Neural cell (in vitro differentiated cells): Measurements from ENCODE around the gene NKD1. TPM values are rescaled to one million over a fixed set of nuclear protein-coding genes. Genes with fewer than 3 reads are reported as not detected.

Source experiments
- H2AFZ ChIP-seq: fragments of 200-600, 300-800 bp; sonication (generic), shearing (Covaris generic); 2 replicates; pipeline ENCODE4 v1.6.0; 2014; ENCODE audit warnings: low read depth, mild to moderate bottlenecking, antibody characterized with exemption, low read length, moderate library complexity
- H3F3A ChIP-seq: fragments of 200-600 bp; shearing (Covaris generic); 2 replicates; pipeline ENCODE4 v1.6.1; 2016; ENCODE audit warnings: mild to moderate bottlenecking, moderate library complexity, mixed read lengths, antibody characterized with exemption, low read length; ENCODE audit not compliant: insufficient read depth, poor library complexity, severe bottlenecking
- H3K27ac ChIP-seq: fragments of 200-600, 300-800 bp; sonication (generic), shearing (Covaris generic); 2 replicates; pipeline ENCODE4 v1.5.1; 2014; ENCODE audit warnings: mild to moderate bottlenecking, low read length, moderate library complexity
- H3K27me3 ChIP-seq: fragments of 300-800, 200-600 bp; sonication (generic), shearing (Covaris generic); 2 replicates; pipeline ENCODE4 v1.6.0; 2014; ENCODE audit warnings: mild to moderate bottlenecking, low read depth, low read length, moderate library complexity; ENCODE audit not compliant: insufficient read depth
- H3K36me3 ChIP-seq: fragments of 300-800, 200-600 bp; sonication (generic), shearing (Covaris generic); 2 replicates; pipeline ENCODE4 v1.5.1; 2014; ENCODE audit warnings: mild to moderate bottlenecking, antibody characterized with exemption, low read length, moderate library complexity; ENCODE audit not compliant: insufficient read depth
- H3K4me2 ChIP-seq: fragments of 300-800, 200-600 bp; sonication (generic), shearing (Covaris generic); 2 replicates; pipeline ENCODE4 v1.6.0; 2014; ENCODE audit warnings: mild to moderate bottlenecking, low read length
- H3K4me3 ChIP-seq: fragments of 300-800, 200-600 bp; sonication (generic), shearing (Covaris generic); 2 replicates; pipeline ENCODE4 v1.5.1; 2014; ENCODE audit warnings: mild to moderate bottlenecking, low read length, moderate library complexity
- H3K79me2 ChIP-seq: fragments of 200-600 bp; shearing (Covaris generic); replicated peaks from 2 replicates; pipeline ENCODE4 v1.6.0; 2014; ENCODE audit warnings: mild to moderate bottlenecking, low read length, moderate library complexity; ENCODE audit not compliant: insufficient read depth
- H3K9ac ChIP-seq: fragments of 300-800, 200-600 bp; sonication (generic), shearing (Covaris generic); 2 replicates; pipeline ENCODE4 v1.6.1; 2016; ENCODE audit warnings: mild to moderate bottlenecking, low read length, mixed read lengths
- H3K9me2 ChIP-seq: fragments of 200-600 bp; shearing (Covaris generic); 2 replicates; pipeline ENCODE4 v1.6.1; 2016; ENCODE audit warnings: mild to moderate bottlenecking, low read length, mixed read lengths; ENCODE audit not compliant: insufficient read depth
- H3K9me3 ChIP-seq: fragments of 200-600, 300-800 bp; sonication (generic), shearing (Covaris generic); 2 replicates; pipeline ENCODE4 v1.6.1; 2016; ENCODE audit warnings: mild to moderate bottlenecking, mixed run types, low read length, moderate library complexity, mixed read lengths
- H4K20me1 ChIP-seq: fragments of 200-600 bp; shearing (Covaris generic); 2 replicates; pipeline ENCODE4 v1.6.1; 2016; ENCODE audit warnings: mild to moderate bottlenecking, mixed run types; ENCODE audit not compliant: insufficient read depth
- EP300 ChIP-seq: fragments of 450-650 bp; conservative IDR thresholded peaks from 2 replicates; pipeline ENCODE4 v1.6.1; 2014; ENCODE audit warnings: antibody characterized with exemption, mild to moderate bottlenecking, moderate library complexity; ENCODE audit not compliant: poor library complexity, severe bottlenecking
- EZH2 ChIP-seq: fragments of 200-600, 300-800 bp; shearing (Covaris generic), sonication (generic); IDR thresholded peaks from 2 replicates; pipeline ENCODE4 v1.6.1; 2014; ENCODE audit warnings: antibody characterized with exemption, low read length, borderline replicate concordance, mild to moderate bottlenecking; ENCODE audit not compliant: insufficient read depth, poor library complexity, severe bottlenecking
- MXI1 ChIP-seq: fragments of 450-650 bp; conservative IDR thresholded peaks from 2 replicates; pipeline ENCODE4 v1.6.1; 2014; ENCODE audit warnings: antibody characterized with exemption, mild to moderate bottlenecking; ENCODE audit not compliant: poor library complexity, severe bottlenecking
- POLR2AphosphoS5 ChIP-seq: IDR thresholded peaks from 2 replicates; pipeline ENCODE4 v1.6.1; 2012
- RAD21 ChIP-seq: fragments of 450-650 bp; conservative IDR thresholded peaks from 2 replicates; pipeline ENCODE4 v1.6.1; 2014; ENCODE audit warnings: antibody characterized with exemption, mild to moderate bottlenecking, moderate library complexity
- SMC3 ChIP-seq: fragments of 450-650 bp; conservative IDR thresholded peaks from 2 replicates; pipeline ENCODE4 v1.6.1; 2014; ENCODE audit warnings: antibody characterized with exemption, mild to moderate bottlenecking, moderate library complexity; ENCODE audit not compliant: poor library complexity
- TAF1 ChIP-seq: IDR thresholded peaks from 2 replicates; pipeline ENCODE4 v1.6.1; 2012; ENCODE audit warnings: low read depth
- polyA plus RNA-seq: library from polyadenylated mRNA; depleted of rRNA; stranded (reverse); fragments of >200 nt; gene quantifications from 2 replicates; pipeline ENCODE4 v1.2.3, GENCODE V29; 2014
- TF ChIP-seq, protein P1 (sequence below): IDR thresholded peaks from 2 replicates; pipeline ENCODE4 v1.6.1; 2012; ENCODE audit warnings: borderline replicate concordance
- TF ChIP-seq, protein P2 (sequence below): fragments of 450-650 bp; IDR thresholded peaks from 2 replicates; pipeline ENCODE4 v1.5.1; 2014; ENCODE audit warnings: antibody characterized with exemption, mild to moderate bottlenecking, moderate library complexity; ENCODE audit not compliant: poor library complexity, severe bottlenecking

NKD1 gene
- polyA plus RNA-seq, 1 donor from 2014 or later: 1.1 TPM

DNA sequence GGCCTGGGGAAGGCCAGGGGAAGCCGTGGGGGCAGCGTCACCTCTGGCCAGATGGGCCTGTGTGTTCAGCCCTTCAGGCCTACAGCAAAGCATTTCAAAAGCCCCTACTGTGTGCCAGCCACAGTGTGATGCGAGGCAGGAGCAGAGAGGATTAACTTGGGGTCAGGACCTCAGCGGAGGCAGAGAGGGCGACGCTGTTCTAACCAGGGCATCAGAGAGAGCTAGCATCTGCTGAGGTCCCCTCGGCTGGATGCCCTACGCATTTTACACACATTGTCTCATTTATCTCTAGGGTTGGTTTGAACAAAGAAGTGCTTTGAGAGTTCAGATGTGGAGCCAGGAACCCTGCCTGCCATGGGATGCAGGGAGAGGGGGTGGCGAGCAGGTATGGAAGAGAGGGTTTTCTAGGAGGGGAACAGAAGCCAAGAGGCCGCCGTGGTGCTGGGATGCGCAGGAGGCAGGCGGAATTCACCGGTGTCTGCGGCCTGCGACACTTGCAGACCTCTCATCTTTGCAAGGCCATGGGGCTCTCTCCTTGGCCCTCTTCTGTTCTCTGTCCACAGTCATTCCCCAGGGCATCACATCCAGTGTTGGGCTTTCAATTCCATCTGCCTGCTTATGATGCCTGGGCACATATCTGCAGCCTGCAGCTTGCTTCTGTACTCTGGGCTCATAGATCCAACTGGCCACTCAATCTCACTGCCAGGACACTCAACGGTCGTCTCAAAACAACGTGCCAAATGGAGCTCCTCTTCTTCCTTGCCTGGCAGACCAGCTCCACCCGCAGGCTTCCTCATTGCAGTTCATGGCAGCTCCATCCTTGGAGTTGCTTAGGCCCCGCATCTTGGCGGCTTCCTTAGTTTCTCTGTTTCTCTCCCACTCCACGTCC lies 8.1 kb upstream of the NKD1 start:
- Histone ChIP-seq H3K9me2 (no peaks in the 10 kb centered on the region), H4K20me1 (no peaks in the 10 kb centered on the region), H3K4me3 (no peak overlapping the region), H3K27ac (no peak overlapping the region), H2AFZ (no peak overlapping the region), H3K36me3 (no peaks in the 10 kb centered on the region), H3K4me2 (no peak overlapping the region), H3K27me3 (no peaks in the 10 kb centered on the region), H3F3A (no peaks in the 10 kb centered on the region), H3K79me2 (no peaks in the 10 kb centered on the region), H3K9me3 (no peaks in the 10 kb centered on the region), H3K9ac (no peak overlapping the region)
- TF ChIP-seq TAF1 (no peak), EP300 (no peak), RAD21 (no peak), POLR2AphosphoS5 (no peak), EZH2 (no peak), MXI1 (no peak), SMC3 (no peak)
- TF ChIP-seq, protein P1, sequence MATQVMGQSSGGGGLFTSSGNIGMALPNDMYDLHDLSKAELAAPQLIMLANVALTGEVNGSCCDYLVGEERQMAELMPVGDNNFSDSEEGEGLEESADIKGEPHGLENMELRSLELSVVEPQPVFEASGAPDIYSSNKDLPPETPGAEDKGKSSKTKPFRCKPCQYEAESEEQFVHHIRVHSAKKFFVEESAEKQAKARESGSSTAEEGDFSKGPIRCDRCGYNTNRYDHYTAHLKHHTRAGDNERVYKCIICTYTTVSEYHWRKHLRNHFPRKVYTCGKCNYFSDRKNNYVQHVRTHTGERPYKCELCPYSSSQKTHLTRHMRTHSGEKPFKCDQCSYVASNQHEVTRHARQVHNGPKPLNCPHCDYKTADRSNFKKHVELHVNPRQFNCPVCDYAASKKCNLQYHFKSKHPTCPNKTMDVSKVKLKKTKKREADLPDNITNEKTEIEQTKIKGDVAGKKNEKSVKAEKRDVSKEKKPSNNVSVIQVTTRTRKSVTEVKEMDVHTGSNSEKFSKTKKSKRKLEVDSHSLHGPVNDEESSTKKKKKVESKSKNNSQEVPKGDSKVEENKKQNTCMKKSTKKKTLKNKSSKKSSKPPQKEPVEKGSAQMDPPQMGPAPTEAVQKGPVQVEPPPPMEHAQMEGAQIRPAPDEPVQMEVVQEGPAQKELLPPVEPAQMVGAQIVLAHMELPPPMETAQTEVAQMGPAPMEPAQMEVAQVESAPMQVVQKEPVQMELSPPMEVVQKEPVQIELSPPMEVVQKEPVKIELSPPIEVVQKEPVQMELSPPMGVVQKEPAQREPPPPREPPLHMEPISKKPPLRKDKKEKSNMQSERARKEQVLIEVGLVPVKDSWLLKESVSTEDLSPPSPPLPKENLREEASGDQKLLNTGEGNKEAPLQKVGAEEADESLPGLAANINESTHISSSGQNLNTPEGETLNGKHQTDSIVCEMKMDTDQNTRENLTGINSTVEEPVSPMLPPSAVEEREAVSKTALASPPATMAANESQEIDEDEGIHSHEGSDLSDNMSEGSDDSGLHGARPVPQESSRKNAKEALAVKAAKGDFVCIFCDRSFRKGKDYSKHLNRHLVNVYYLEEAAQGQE: no peak
- TF ChIP-seq, protein P2, sequence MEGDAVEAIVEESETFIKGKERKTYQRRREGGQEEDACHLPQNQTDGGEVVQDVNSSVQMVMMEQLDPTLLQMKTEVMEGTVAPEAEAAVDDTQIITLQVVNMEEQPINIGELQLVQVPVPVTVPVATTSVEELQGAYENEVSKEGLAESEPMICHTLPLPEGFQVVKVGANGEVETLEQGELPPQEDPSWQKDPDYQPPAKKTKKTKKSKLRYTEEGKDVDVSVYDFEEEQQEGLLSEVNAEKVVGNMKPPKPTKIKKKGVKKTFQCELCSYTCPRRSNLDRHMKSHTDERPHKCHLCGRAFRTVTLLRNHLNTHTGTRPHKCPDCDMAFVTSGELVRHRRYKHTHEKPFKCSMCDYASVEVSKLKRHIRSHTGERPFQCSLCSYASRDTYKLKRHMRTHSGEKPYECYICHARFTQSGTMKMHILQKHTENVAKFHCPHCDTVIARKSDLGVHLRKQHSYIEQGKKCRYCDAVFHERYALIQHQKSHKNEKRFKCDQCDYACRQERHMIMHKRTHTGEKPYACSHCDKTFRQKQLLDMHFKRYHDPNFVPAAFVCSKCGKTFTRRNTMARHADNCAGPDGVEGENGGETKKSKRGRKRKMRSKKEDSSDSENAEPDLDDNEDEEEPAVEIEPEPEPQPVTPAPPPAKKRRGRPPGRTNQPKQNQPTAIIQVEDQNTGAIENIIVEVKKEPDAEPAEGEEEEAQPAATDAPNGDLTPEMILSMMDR: no peak

DNA sequence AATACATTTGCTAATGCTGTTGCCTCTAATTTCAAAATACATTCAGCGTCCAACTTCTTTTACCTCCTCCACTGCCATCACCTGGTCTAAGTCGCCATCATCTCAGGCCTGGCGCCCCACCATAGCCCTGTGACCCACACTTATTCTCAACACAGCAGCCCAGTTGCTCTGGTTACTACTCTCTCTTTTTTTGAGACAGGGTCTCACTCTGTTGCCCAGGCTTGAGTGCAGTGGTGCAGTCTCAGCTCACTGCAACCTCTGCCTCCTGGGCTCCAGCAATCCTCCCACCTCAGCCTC lies 7.5 kb upstream of the NKD1 start:
- Histone ChIP-seq H3K79me2 (no peaks in the 10 kb centered on the region), H3K4me2 (no peak overlapping the region), H3K9ac (no peak overlapping the region), H4K20me1 (no peaks in the 10 kb centered on the region), H3K27ac (no peak overlapping the region), H3K4me3 (no peak overlapping the region), H3K9me2 (no peaks in the 10 kb centered on the region), H3K27me3 (no peaks in the 10 kb centered on the region), H3K9me3 (no peaks in the 10 kb centered on the region), H2AFZ (no peak overlapping the region), H3F3A (no peaks in the 10 kb centered on the region), H3K36me3 (no peaks in the 10 kb centered on the region)
- TF ChIP-seq, protein P2: no peak
- TF ChIP-seq, protein P1: no peak
- TF ChIP-seq TAF1 (no peak), SMC3 (no peak), RAD21 (no peak), EP300 (no peak), POLR2AphosphoS5 (no peak)
